Loucy (cell line): ENCODE data around the gene DGCR6.
"Not testable (repeated sequence)": the region's sequence is repeated elsewhere in the genome, so short reads cannot be mapped to it uniquely, and the experiment has no call there.

Experiments used
- CTCF ChIP-seq: fragments of 200-600 bp; sonication (generic); conservative IDR thresholded peaks from 2 replicates; pipeline ENCODE4 v1.5.1; 2014; ENCODE audit warnings: mild to moderate bottlenecking, antibody characterized with exemption, low read length
- EZH2phosphoT487 ChIP-seq: fragments of 200-600 bp; IDR thresholded peaks from 2 replicates; pipeline ENCODE4 v1.6.1; 2018; ENCODE audit warnings: antibody characterized with exemption, mild to moderate bottlenecking, moderate library complexity, borderline replicate concordance

DNA sequence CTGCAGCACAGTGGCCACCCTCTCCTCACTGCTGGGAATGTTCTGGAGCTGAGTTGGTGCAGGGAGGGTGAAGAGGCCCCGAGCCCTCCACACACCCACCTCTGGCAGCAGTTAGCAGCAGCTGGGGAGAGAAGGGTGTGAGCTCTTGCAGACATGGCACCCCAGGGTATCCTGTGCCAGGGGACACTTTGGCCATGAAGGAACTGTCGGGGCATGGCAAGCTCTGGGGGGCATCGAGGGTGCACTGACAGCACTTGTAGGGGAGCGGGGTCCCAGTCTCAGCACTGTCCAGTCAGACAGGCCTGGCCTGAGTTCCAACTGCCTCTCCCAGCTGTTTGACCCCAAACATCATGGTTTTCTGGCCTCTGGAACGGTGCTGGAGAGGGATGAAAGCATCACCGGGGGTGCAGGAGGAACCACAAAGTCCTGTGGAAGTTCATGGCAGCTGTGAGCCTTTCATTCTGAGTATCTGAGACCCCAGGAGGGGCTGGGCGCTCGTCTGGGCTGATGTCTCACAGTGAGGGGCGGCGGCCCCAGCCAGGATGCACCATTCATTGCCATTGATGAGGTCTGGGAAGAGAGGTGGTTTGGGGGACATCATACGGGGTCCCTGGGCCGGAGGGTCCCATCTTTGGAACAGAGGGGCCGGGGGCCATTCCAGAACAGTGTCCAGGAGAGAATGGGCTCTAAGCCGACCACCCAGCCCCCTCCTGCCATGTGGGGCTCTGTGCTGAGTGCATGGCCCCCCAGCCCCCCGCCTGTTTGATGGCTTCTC lies 50.2 kb downstream of the DGCR6 start:
- not testable (repeated sequence) for TF ChIP-seq CTCF, EZH2phosphoT487
